ENCODE results near the gene MDGA2. TPM values are rescaled to one million over a fixed set of nuclear protein-coding genes. Genes with fewer than 3 reads are reported as not detected.
"Not testable (repeated sequence)": the region's sequence is repeated elsewhere in the genome, so short reads cannot be mapped to it uniquely, and the experiment has no call there.

The MDGA2 gene
- total RNA-seq, 5 donors from 2014 or later (not counting 1 experiment from before 2014, with no cell fraction given) = not detected

DNA sequence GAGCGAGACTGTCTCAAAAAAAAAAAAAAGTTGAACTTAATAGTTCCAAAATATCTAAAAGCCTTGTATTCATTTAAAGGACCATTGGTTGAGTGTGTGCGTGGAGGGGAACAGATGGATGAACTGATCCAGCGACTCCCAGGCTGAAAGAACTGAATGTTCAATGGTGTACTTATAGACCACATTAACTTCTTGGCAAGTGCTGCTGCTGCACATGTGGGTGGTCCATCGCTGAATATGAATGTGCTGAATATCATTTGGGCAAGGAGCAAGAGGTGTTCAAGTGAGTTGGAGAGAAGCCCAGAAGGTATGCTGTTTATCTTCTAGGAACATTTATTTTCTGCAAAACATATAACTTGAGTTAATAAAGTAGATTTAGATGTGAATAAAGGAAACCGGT lies 734.8 kb downstream of the MDGA2 start:
- POLR2A ChIA-PET = no interaction called here
- no CpG with 5 or more reads among the region's 5 CpGs for WGBS (ENCODE audit: insufficient coverage)
- H3K4me1 ChIP-seq (ENCODE audit: control insufficient read depth in 1 of 2, extremely low read depth in 1 of 2, insufficient read depth in 2 of 2, low read length in 2 of 2) = no peaks in the 10 kb centered on the region
- Mint-ChIP-seq H3K27me3 (no peaks in the 10 kb centered on the region), H3K36me3 (no peaks in the 10 kb centered on the region), H3K9me3 (peaks cover 17 to 44% (median 24%) of the 10 kb centered on the region in 3 donors), H3K4me3 (no peak overlapping the region), H3K4me1 (no peaks in the 10 kb centered on the region), H3K27ac (no peak overlapping the region)
- no peak for ATAC-seq (replicated peaks in 1 of 4)
- CTCF ChIA-PET = interaction anchor here in 1 of 2 donors (0.6 kb wide), 1 partner anchor 29 kb away, joined by 3 read pairs; no protein-coding TSS in a partner anchor
- DNase-seq = no peak
- no peak overlapping the region for H3K27ac ChIP-seq (ENCODE audit: low read length)
- H3K4me3 ChIP-seq (ENCODE audit: control insufficient read depth in 1 of 2, extremely low read depth in 1 of 2, low read length in 1 of 2) = no peak overlapping the region
- H3K27me3 ChIP-seq (replicated peaks in 1 of 2; ENCODE audit: control insufficient read depth in 2 of 2, extremely low read depth in 1 of 2, insufficient read depth in 2 of 2, low read length in 1 of 2) = no peaks in the 10 kb centered on the region
- no peaks in the 10 kb centered on the region for H3K9me3 ChIP-seq
- H3K36me3 ChIP-seq (ENCODE audit: control insufficient read depth in 2 of 2, extremely low read depth in 1 of 2, insufficient read depth in 1 of 2, low read length in 1 of 2) = no peaks in the 10 kb centered on the region

DNA sequence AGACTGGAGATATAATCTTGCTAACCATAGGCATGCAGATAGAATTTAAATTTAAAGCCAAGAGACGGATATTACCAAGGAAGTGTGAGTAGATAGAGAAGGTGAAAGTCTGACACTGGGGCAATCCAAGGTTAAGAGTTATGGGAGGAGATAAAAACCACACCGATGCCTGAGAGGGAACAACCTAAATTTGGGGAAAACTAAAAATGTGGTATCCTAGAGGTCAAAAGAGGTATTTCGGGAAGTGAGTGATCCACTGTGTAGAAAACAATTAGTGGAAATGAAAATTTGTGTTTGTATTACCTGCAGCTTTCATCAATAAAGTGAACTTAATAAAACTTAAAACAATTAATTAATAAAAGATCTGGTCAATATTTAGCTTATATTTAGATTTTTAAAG lies 754.9 kb downstream of the MDGA2 start:
- DNase-seq = no peak
- ATAC-seq (replicated peaks in 1 of 4) = no peak
- Histone ChIP-seq H3K4me1 (ENCODE audit: control insufficient read depth in 1 of 2, extremely low read depth in 1 of 2, insufficient read depth in 2 of 2, low read length in 2 of 2) (no peaks in the 10 kb centered on the region), H3K9me3 (no peaks in the 10 kb centered on the region), H3K4me3 (ENCODE audit: control insufficient read depth in 1 of 2, extremely low read depth in 1 of 2, low read length in 1 of 2) (no peak overlapping the region), H3K36me3 (ENCODE audit: control insufficient read depth in 2 of 2, extremely low read depth in 1 of 2, insufficient read depth in 1 of 2, low read length in 1 of 2) (no peaks in the 10 kb centered on the region), H3K27ac (ENCODE audit: low read length) (no peak overlapping the region), H3K27me3 (replicated peaks in 1 of 2; ENCODE audit: control insufficient read depth in 2 of 2, extremely low read depth in 1 of 2, insufficient read depth in 2 of 2, low read length in 1 of 2) (no peaks in the 10 kb centered on the region)
- CTCF ChIA-PET = no interaction called here
- WGBS (ENCODE audit: insufficient coverage) = 100% methylated on average over 2 of the region's 3 CpGs
- Mint-ChIP-seq H3K4me3 (no peak overlapping the region), H3K4me1 (no peaks in the 10 kb centered on the region), H3K9me3 (peaks cover 13 to 23% (median 14%) of the 10 kb centered on the region in 3 donors), H3K27me3 (no peaks in the 10 kb centered on the region), H3K27ac (no peak overlapping the region), H3K36me3 (no peaks in the 10 kb centered on the region)
- POLR2A ChIA-PET = no interaction called here

DNA sequence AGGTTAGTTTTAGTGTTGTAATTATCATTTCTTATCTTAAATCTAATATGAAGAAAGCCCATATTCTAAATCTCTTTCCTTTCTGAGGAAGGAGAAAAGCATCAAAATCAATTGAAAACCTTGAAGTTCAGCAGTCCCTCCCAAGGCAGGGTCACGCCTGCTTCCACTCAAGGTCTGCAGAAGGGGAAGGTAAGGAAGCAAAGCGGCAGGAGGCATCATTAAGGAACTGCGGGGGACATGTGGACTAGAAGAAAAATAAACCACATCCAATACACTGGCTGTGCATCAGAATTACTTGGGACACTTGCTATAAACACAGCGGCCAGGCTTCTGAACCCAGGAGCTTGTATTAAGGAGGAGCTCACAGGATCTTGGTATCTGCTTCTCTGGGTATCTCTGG lies 759.9 kb downstream of the MDGA2 start:
- ATAC-seq (replicated peaks in 1 of 4); POLR2A ChIA-PET; H3K9me3 ChIP-seq; CTCF ChIA-PET; H3K36me3 ChIP-seq (ENCODE audit: control insufficient read depth in 2 of 2, extremely low read depth in 1 of 2, insufficient read depth in 1 of 2, low read length in 1 of 2); H3K4me1 Mint-ChIP-seq; H3K4me1 ChIP-seq (ENCODE audit: control insufficient read depth in 1 of 2, extremely low read depth in 1 of 2, insufficient read depth in 2 of 2, low read length in 2 of 2); H3K27me3 Mint-ChIP-seq; H3K4me3 Mint-ChIP-seq; H3K27ac Mint-ChIP-seq; H3K27ac ChIP-seq (ENCODE audit: low read length); H3K27me3 ChIP-seq (replicated peaks in 1 of 2; ENCODE audit: control insufficient read depth in 2 of 2, extremely low read depth in 1 of 2, insufficient read depth in 2 of 2, low read length in 1 of 2); DNase-seq; H3K36me3 Mint-ChIP-seq; H3K4me3 ChIP-seq (ENCODE audit: control insufficient read depth in 1 of 2, extremely low read depth in 1 of 2, low read length in 1 of 2): not testable (repeated sequence)
- no CpG with 5 or more reads among the region's 4 CpGs for WGBS (ENCODE audit: insufficient coverage)
- peaks cover 6 to 29% (median 11%) of the 10 kb centered on the region in 3 donors for H3K9me3 Mint-ChIP-seq

DNA sequence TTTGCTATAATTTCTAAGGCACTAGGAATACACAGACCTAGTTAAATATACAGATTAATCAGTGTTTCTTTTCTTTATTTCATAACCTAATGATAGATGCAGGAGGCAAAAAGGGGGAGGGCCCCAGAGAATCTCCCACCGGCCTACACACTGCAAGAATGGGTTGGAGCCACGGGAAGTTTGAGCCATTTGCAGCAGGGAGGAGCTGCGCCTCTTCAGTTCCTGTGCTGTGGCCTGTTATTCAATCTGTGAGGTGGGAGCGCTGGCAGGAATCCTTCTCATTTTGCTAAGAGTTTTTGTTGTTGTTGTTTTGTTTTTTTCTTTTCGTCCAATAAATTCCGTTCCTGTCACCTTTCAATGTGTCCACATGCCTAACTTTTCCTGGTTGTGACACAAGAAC lies 772.6 kb downstream of the MDGA2 start:
- H3K27ac Mint-ChIP-seq = no peak overlapping the region
- ChIA-PET POLR2A (no interaction called here), CTCF (no interaction called here)
- H3K4me3 Mint-ChIP-seq = no peak overlapping the region
- WGBS (ENCODE audit: insufficient coverage) = 40% methylated on average over 1 of the region's 6 CpGs
- DNase-seq = no peak
- no peaks in the 10 kb centered on the region for H3K36me3 Mint-ChIP-seq
- Histone ChIP-seq H3K9me3 (no peaks in the 10 kb centered on the region), H3K4me1 (ENCODE audit: control insufficient read depth in 1 of 2, extremely low read depth in 1 of 2, insufficient read depth in 2 of 2, low read length in 2 of 2) (no peaks in the 10 kb centered on the region), H3K27ac (ENCODE audit: low read length) (no peak overlapping the region), H3K36me3 (ENCODE audit: control insufficient read depth in 2 of 2, extremely low read depth in 1 of 2, insufficient read depth in 1 of 2, low read length in 1 of 2) (no peaks in the 10 kb centered on the region), H3K4me3 (ENCODE audit: control insufficient read depth in 1 of 2, extremely low read depth in 1 of 2, low read length in 1 of 2) (no peak overlapping the region), H3K27me3 (replicated peaks in 1 of 2; ENCODE audit: control insufficient read depth in 2 of 2, extremely low read depth in 1 of 2, insufficient read depth in 2 of 2, low read length in 1 of 2) (no peaks in the 10 kb centered on the region)
- H3K9me3 Mint-ChIP-seq = peaks cover 4 to 10% (median 6%) of the 10 kb centered on the region in 3 donors
- ATAC-seq (replicated peaks in 1 of 4) = no peak
- no peaks in the 10 kb centered on the region for H3K4me1 Mint-ChIP-seq
- no peaks in the 10 kb centered on the region for H3K27me3 Mint-ChIP-seq

DNA sequence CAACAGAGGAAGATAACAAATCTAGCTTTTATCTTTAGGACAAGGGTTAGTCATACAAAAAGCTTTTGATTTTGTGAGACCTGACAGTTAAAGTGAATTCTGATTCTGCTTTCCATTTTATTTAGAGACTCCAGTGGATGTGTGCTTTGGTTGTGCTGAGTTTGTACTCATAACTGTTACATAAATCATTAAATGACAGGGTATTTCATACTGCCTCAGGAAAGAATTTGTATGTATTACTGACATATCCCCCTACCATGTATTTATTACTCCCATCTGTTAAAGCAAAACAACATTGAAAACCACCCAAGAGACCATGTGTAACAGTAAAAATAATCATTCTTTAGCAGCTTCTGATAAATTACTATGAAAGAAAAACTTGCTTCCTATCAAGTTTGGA lies 780.9 kb downstream of the MDGA2 start:
- Histone ChIP-seq H3K9me3 (no peaks in the 10 kb centered on the region), H3K4me3 (ENCODE audit: control insufficient read depth in 1 of 2, extremely low read depth in 1 of 2, low read length in 1 of 2) (no peak overlapping the region), H3K36me3 (ENCODE audit: control insufficient read depth in 2 of 2, extremely low read depth in 1 of 2, insufficient read depth in 1 of 2, low read length in 1 of 2) (no peaks in the 10 kb centered on the region), H3K27ac (ENCODE audit: low read length) (no peak overlapping the region), H3K27me3 (replicated peaks in 1 of 2; ENCODE audit: control insufficient read depth in 2 of 2, extremely low read depth in 1 of 2, insufficient read depth in 2 of 2, low read length in 1 of 2) (no peaks in the 10 kb centered on the region), H3K4me1 (ENCODE audit: control insufficient read depth in 1 of 2, extremely low read depth in 1 of 2, insufficient read depth in 2 of 2, low read length in 2 of 2) (no peaks in the 10 kb centered on the region)
- H3K27ac Mint-ChIP-seq = no peak overlapping the region
- no peak overlapping the region for H3K4me3 Mint-ChIP-seq
- POLR2A ChIA-PET = no interaction called here
- no peaks in the 10 kb centered on the region for H3K4me1 Mint-ChIP-seq
- H3K36me3 Mint-ChIP-seq = no peaks in the 10 kb centered on the region
- no peak for DNase-seq
- ATAC-seq (replicated peaks in 1 of 4) = no peak
- CTCF ChIA-PET = no interaction called here
- no peaks in the 10 kb centered on the region for H3K27me3 Mint-ChIP-seq
- H3K9me3 Mint-ChIP-seq = peaks cover 7 to 15% (median 10%) of the 10 kb centered on the region in 3 donors

DNA sequence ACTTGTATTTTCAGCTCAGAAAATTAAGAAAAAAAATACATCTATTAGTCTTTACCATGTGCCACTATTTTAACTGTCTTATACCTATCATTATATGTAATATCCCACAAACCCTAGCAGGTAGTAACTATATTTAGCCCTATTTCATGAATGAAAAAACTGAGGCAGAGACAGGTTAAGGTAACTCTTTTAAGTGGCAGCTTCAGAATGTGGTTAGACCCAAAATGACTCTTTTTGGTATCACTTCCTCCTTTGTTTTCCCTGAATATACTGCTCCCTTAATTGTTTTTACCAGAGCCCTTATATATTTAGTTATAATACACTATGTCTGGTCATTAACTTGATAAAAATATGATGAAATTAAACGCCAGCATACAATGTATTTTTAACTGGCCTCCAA lies 788.3 kb downstream of the MDGA2 start:
- H3K4me3 Mint-ChIP-seq = no peak overlapping the region
- CTCF ChIA-PET = no interaction called here
- no peaks in the 10 kb centered on the region for H3K36me3 Mint-ChIP-seq
- no peaks in the 10 kb centered on the region for H3K4me1 Mint-ChIP-seq
- no peak overlapping the region for H3K27ac Mint-ChIP-seq
- POLR2A ChIA-PET = no interaction called here
- no CpG with 5 or more reads among the region's 1 CpG for WGBS (ENCODE audit: insufficient coverage)
- no peak overlapping the region for H3K4me3 ChIP-seq (ENCODE audit: control insufficient read depth in 1 of 2, extremely low read depth in 1 of 2, low read length in 1 of 2)
- ATAC-seq (replicated peaks in 1 of 4) = no peak
- no peaks in the 10 kb centered on the region for H3K27me3 ChIP-seq (replicated peaks in 1 of 2; ENCODE audit: control insufficient read depth in 2 of 2, extremely low read depth in 1 of 2, insufficient read depth in 2 of 2, low read length in 1 of 2)
- no peak overlapping the region for H3K27ac ChIP-seq (ENCODE audit: low read length)
- no peak for DNase-seq
- H3K9me3 ChIP-seq = no peaks in the 10 kb centered on the region
- no peaks in the 10 kb centered on the region for H3K27me3 Mint-ChIP-seq
- peaks cover 13 to 20% (median 15%) of the 10 kb centered on the region in 3 donors for H3K9me3 Mint-ChIP-seq
- H3K4me1 ChIP-seq (ENCODE audit: control insufficient read depth in 1 of 2, extremely low read depth in 1 of 2, insufficient read depth in 2 of 2, low read length in 2 of 2) = no peaks in the 10 kb centered on the region
- H3K36me3 ChIP-seq (ENCODE audit: control insufficient read depth in 2 of 2, extremely low read depth in 1 of 2, insufficient read depth in 1 of 2, low read length in 1 of 2) = no peaks in the 10 kb centered on the region

DNA sequence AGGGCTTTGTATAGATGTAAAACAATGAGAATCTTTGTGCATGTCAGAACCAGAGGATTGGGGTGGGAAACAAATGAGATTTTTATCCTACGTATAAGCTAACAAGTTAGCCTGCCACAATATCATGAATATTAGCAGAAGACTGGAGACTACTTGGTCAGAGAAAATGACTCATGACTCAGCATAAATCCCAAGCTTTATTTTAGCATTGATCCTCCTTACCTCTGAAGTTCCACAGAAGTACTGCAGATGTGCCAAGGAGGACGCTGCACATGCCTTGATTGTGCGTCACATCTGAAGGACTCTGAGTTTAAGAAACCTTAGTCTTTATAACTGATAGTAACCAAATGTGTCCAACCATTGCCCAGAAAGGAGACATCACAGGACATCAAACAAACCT lies 789.8 kb downstream of the MDGA2 start:
- H3K36me3 Mint-ChIP-seq = no peaks in the 10 kb centered on the region
- Histone ChIP-seq H3K36me3 (ENCODE audit: control insufficient read depth in 2 of 2, extremely low read depth in 1 of 2, insufficient read depth in 1 of 2, low read length in 1 of 2) (no peaks in the 10 kb centered on the region), H3K4me3 (ENCODE audit: control insufficient read depth in 1 of 2, extremely low read depth in 1 of 2, low read length in 1 of 2) (no peak overlapping the region), H3K9me3 (no peaks in the 10 kb centered on the region), H3K27ac (ENCODE audit: low read length) (no peak overlapping the region), H3K4me1 (ENCODE audit: control insufficient read depth in 1 of 2, extremely low read depth in 1 of 2, insufficient read depth in 2 of 2, low read length in 2 of 2) (no peaks in the 10 kb centered on the region), H3K27me3 (replicated peaks in 1 of 2; ENCODE audit: control insufficient read depth in 2 of 2, extremely low read depth in 1 of 2, insufficient read depth in 2 of 2, low read length in 1 of 2) (no peaks in the 10 kb centered on the region)
- H3K27me3 Mint-ChIP-seq = no peaks in the 10 kb centered on the region
- H3K4me1 Mint-ChIP-seq = no peaks in the 10 kb centered on the region
- H3K4me3 Mint-ChIP-seq = no peak overlapping the region
- DNase-seq = no peak
- peaks cover 13 to 25% (median 18%) of the 10 kb centered on the region in 3 donors for H3K9me3 Mint-ChIP-seq
- POLR2A ChIA-PET = no interaction called here
- 88% methylated on average over 2 of the region's 3 CpGs for WGBS (ENCODE audit: insufficient coverage)
- CTCF ChIA-PET = no interaction called here
- no peak for ATAC-seq (replicated peaks in 1 of 4)
- H3K27ac Mint-ChIP-seq = no peak overlapping the region
